G401 (cell line): ENCODE data around the gene LINC00237. TPM values are rescaled to one million over a fixed set of nuclear protein-coding genes. Genes with fewer than 3 reads are reported as not detected.
A peak's percentile ranks its signal among the peaks of the same experiment; 100 is the strongest.

ENCODE experiments used
- DNase-seq: peaks from one replicate; pipeline ENCODE4 v3.0.0-alpha.2; 2015; ENCODE audit warnings: low spot score
- in situ Hi-C: cut with HindIII; loops from 2 replicates; pipeline ENCODE4 v1.10.0; 2016; ENCODE audit warnings: low sequenced_read_pairs, mixed read lengths
- total RNA-seq: library from RNA; depleted of rRNA; stranded (reverse); fragments of >200 nt; shearing (Covaris generic); gene quantifications from 2 replicates; pipeline ENCODE4 v1.2.3, GENCODE V29; 2014; rRNA removed

The LINC00237 gene
- total RNA-seq, 1 experiment from 2014 or later: not detected

DNA sequence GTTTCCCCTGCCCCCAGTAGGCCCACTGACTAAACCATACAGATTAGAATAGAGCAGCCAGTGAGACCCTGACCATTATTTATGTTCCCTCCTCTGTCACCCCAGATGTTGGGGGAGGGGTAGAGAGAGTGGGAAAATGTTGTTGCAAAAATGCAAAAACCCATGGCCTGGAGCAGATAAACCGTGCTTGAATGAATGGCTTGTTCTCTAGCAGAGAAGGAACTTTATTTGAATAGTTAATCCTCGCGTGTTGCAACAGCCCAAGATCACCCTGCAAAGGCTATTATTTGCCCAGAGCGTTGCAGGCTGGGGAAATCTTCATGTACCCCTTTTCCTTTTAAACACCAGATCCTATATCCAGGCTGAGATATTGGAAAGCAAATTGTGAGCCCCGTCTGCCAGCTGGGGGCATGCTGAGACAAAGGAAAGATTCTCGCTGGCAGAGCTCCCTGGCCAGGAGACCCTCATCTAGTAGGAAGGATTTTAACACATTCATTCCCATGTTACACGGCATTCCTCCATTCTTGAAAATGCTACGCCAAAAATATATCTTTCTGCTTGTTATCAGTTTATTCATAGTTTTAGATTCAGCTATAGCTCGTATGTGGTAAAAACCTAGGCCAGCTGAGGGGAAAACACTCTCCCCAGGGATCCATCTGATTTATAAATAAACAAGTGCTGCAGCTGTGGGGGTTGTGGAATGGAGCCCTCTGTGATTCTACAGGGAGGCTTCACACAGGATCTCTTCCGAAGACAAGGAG lies 53.0 kb downstream of the LINC00237 start:
- in situ Hi-C loops: no loop called here
- DNase-seq: no peak

DNA sequence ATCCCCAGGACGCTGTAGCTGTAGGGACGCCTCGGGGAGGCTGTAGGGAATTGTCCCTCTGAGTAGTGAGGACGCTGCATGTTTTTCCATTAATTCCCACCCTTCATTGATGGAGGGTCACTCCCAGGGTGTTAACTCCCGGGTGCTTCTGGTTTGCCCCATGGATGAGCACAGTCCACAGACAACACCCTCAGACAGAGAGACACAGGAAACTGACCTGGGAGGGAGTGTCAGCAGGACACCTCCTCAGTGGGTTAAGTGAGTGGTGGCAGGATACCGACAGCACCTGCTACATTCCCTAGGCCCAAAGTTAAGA lies 53.5 kb downstream of the LINC00237 start:
- no peak for DNase-seq
- in situ Hi-C loops: no loop called here

DNA sequence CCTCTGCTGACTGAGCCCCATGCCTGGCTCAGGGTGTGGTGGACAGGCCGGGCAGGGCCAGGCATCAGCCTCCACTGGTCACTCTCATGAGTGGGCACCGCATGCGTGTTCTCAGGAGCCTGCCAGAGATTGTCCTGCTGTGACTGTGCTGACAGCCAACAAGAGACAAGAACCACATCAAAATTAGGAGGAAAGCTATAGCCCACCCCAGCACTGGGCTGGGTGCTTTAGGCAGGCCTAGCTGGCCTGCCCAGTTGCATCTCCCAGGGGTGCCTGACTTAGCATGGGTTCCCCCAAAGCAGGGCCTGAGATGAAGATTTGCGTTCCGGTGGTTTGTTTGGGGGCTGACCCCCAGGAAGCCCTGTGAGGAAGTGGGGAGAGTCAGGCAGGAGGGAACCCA lies 53.9 kb downstream of the LINC00237 start:
- in situ Hi-C loops: no loop called here
- DNase-seq: no peak

DNA sequence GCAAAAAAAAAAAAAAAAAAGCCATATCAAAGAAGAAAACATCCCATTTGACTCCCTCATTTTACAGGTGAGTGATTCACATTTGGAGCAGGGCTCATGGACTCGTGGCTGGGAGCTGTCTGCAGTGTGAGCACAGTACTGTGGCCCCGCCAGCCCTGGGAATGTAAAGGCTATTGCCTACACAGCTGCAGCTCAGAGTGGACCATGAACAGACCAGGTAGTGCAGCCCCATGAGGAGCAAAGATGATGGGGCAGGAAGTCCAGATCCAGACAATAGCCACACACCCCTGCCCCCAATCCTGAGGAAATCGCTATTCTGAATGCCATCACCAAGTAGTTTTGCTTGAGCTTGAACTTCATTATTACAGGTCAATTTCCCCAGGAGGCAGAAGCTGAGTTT lies 55.4 kb downstream of the LINC00237 start:
- in situ Hi-C loops: no loop called here
- no peak for DNase-seq

DNA sequence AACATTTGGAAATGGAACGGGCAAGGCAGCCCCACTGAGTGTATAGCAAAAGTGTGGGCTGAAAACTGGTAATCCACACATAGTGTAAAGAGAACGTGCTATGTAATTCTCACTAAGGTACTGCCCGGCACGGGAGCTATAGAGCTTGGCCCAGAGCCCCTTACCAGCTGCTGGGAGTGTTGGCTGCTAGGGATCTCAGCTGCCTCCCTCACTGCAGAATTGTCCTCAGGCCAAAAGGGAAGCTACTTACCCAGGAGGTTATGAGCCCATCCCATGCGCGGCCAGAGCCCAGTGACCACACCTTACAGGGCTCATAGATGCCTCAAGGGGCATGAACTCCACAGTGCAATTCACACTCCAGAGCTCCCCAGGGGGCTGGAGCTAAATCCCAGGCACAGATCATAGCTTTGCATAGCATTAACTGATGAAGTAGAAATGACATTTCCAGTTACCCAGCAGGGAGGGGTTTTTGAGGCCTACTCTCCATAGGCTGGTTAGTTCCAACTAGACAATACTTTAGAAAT lies 56.8 kb downstream of the LINC00237 start:
- DNase-seq: no peak
- in situ Hi-C loops: no loop called here

DNA sequence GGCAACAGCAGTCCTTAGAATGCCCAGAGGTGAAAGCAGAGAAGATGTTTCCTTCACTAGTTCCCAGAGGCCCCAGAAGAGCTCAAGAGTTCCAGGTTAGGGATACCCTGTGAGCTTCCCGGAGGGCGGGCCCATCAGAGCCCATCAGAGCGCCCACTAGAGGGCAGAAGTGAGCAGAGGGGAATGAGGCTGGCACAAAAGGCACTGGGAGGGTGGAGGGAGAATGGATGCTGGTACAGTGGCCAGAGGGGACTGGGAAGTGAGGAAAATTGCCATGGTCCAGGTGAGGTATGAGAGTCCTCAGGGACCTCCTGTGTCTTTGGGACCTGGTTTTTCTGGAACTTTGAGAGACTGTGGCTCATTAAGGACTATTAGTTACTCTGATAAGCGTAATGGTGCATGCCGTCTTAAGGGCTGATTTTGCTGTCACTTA lies 57.3 kb downstream of the LINC00237 start:
- in situ Hi-C loops: no loop called here
- peak; percentile 2 for DNase-seq

DNA sequence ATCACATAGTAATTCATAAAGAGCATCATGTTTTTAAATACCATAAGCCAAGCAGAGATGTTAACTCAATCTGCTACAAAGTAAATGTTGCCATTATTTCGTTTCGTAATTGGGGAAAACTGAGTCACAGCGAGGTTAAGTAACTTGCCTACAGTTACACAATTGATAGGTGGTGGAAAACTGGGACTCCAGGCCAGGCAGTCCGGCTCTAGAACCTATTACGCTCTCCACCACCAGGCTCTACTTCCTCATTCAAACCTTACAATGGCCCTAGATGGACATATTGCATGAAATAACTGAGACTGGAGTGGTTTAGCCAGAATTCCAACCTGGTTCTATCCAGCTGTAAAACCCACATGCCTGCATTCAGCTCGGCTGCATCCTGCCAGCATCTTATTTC lies 58.2 kb downstream of the LINC00237 start:
- no peak for DNase-seq
- in situ Hi-C loops: no loop called here

DNA sequence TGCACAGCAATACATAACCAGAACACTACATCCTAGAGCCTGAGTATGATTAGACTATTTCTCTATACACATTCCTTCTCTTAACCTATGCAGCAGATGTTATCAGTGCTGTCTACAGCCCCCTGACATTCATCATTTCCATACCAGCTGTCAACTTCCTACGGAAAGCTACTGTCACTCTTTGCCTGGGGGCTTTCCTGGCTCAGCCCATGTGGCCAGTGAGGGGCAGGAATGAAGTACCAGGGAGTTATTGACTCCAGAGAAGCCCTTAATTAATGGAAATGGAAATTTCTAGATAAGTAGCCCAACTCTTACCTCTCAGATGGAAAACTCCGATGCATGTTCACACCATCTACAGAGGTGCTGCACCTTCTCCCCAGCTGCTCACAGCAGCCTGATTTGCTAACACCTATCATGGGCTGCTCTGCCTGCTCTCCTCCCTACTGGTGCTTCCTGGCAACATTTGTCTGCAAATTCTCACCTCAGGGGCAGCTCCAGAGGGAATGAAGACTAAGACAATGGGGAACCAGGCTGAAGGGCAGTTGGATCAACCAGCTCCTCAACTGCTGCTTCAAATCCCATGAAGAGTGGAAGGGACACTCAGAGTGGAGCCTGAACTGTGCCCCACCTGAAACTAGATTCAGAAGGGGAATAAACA lies 59.6 kb downstream of the LINC00237 start:
- DNase-seq: no peak
- in situ Hi-C loops: no loop called here

Other genes starting within 250 kb of the LINC00237 start
- gene KIZ, start 19.7 kb upstream of the LINC00237 start, total RNA-seq: 12.4 and 22.6 TPM in 2 replicates
- 92.7 and 123 TPM in 2 replicates for gene XRN2, start 197.0 kb upstream of the LINC00237 start, total RNA-seq